Activated naive CD4-positive, alpha-beta T cell treated with anti-CD3 and anti-CD28 coated beads, Interleukin-2, amount 50 U/mL, for 16 hours (primary cell): Measurements from ENCODE around the gene CTNND2.

Experiments used
- DNase-seq: peaks from one replicate; pipeline ENCODE4 v3.0.0-alpha.2; 2020

Gene CTNND2

GRCh38 chr5:11904265-11904906 is at the start of gene CTNND2:
Gene CTNND2 (minus strand): TSS chr5:11904446. CDS start chr5:11903853, 593 bp downstream.
- no peak for DNase-seq

DNA sequence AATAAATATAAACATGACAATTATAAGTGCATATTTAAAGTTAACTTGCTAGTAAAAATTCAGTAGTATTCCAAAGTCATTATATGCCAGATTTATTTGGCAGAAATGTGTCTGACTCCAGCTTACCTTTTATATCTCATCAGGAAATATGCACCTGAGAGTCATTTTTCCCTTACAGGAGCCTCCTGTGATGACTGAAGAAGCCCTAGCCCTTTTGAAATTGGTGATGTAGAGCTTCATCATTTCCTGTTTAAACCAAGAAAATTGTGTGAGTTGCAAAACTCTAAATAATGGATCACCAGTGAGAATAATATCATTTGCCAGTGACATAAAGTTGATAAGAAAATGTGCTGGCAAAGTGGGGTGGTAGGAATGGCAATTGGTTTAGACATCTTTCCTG is 42.1 kb upstream of the CTNND2 start:
- DNase-seq, result no peak

DNA sequence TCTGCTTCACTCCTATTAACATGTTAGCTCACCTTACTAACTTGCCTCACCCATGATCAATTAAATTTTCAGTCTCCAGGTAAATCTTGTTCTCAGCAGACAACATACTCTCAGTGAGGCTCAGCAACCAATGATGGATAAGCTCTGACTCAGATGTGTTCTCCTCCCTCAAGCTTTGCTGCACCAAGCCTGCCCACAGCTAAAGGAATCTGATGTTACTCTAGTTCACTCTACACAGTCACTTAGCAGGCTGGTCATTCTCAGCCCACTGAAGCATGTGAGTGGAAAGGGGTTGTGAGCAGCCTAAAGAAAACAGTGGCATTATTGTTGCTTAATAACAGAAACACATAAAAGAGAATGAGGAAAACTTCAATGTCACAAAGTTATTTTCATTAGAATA is 37.3 kb upstream of the CTNND2 start:
- DNase-seq, result no peak

DNA sequence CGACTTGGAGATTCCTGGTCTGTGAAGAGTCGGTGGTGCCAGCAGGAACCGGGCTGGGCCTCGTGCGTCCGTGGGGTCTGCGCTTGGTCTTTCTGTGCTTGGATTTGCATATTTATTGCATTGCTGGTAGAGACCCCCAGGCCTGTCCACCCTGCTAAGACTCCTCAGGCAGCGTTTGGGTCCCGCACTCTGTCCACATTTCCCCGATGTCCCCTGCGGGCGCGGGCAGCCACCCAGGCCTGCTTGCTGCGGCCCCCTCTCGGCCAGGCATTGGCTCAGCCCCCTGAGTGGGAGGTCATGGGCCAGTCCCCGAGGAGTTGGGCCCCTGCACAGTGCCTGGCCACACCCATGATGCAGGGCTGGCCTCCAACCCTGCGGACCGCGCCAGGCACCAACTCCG is 27.4 kb upstream of the CTNND2 start:
- DNase-seq, result no peak

DNA sequence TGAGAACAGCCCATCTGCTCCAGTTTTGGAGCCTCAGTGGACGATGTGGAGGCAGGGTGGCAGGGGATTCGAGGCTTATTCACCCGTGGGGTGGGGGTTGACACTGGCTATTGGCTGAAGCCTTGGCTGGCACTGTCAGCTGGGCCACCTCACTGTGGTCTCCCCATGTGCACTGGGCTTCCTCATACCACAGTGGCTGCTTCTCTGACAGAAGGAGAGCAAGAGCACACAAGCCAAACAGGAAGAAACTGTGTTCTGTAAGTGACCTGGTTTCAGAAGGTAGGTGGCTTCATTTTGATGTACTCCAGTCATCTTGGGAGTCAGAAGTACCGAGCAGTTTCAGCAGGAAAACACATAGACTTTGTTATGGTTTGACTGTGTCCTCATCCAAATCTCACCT is 24.7 kb upstream of the CTNND2 start:
- DNase-seq, result no peak

GRCh38 chr5:11925701-11926100 is 21.5 kb upstream of the CTNND2 start:
- no peak for DNase-seq

GRCh38 chr5:11922394-11922793 is 18.1 kb upstream of the CTNND2 start:
- DNase-seq, result no peak

- no peak for DNase-seq
These were observed 14.3 kb upstream of the CTNND2 start for GRCh38 chr5:11918463-11919045.

GRCh38 chr5:11909471-11909870 is 5.2 kb upstream of the CTNND2 start:
- no peak for DNase-seq

DNA sequence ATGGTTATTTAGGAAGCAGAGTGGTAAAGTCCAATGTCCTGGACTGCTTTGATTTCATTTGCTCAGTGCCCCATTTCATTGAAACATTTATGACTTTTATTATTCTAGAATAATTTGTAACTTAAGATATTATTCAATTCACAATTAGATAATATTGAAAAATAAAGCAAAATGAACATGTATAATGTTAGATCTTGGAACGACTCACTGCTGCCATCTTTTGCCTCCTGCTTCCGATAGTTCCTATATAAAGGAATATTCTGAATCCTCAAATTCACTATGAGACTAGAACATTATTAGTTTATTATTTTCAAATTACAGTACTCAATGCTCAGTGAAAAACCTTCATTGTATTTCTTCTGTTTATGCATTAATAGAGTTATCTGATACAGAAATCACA is 2.3 kb upstream of the CTNND2 start:
- no peak for DNase-seq

DNA sequence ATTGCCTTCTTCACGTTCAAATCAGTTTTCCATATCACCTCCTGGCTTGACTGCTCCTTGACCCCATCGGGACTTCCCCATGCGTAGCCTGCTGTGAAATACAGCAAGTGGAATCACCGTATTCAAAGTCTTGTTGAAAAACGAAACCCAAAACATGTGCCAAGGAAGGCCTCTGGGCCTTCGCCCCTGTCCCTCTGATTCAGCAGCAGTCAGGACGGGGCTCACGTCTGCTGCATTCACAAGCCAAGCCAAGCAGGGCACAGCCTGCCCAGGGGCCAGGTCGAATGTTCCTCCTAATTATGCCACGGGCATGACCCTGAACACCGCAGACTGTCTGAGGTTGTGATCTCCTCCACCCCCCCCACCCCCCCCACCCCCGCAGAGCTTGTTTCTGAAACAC is 960 bp upstream of the CTNND2 start:
- no peak for DNase-seq

- no peak for DNase-seq
These were observed 507 bp downstream of the CTNND2 start for GRCh38 chr5:11903614-11904264.

DNA sequence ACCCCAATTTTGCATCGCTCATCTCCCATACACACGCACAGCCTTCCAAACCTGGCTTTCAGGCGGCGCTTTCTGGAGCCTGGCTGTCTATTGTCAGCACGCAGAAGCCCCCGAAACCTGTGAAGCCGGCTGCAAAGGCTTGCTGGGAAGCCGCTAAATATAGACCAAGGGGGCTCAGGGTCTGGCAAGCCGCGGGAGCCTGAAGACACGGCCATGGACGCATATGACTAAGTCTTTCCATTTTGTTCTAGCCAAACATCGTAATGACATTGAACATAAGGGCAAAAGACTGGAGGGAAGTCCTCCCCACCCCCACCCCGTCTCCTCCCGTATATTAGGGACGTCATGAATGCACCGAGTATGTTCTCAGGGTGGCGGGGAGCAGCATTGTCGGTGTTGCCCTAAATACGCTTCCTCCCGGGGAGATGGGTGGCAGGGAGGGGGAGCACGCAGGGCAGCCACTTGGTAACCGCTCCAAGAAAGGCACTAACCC is 1.1 kb downstream of the CTNND2 start:
- DNase-seq, result no peak

- DNase-seq, result no peak
These were observed 2.0 kb downstream of the CTNND2 start for GRCh38 chr5:11902201-11902619.

GRCh38 chr5:11898787-11899186 is 5.5 kb downstream of the CTNND2 start:
- DNase-seq, result no peak

GRCh38 chr5:11897781-11898180 is 6.5 kb downstream of the CTNND2 start:
- DNase-seq, result no peak

DNA sequence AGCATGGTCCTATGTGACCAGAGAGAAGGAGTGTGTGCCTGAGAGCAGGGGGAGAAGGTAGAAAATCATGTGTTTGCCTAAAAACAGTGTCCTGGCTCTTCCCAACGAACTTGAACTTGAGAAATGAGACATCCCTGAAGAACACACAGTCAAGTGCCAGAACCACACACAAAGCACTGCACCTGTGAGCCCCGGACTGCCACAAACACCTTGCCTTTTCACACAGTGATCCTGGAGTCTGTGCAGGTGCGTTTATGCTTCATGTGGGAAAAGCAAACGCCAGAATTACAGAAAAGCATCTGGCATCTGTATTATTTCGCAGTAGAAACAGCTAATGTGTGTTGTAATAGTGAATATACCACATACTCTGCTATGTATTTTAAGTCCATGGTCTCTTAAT is 9.3 kb downstream of the CTNND2 start:
- no peak for DNase-seq

- DNase-seq, result no peak
These were observed 11.4 kb downstream of the CTNND2 start for GRCh38 chr5:11892832-11893231.

DNA sequence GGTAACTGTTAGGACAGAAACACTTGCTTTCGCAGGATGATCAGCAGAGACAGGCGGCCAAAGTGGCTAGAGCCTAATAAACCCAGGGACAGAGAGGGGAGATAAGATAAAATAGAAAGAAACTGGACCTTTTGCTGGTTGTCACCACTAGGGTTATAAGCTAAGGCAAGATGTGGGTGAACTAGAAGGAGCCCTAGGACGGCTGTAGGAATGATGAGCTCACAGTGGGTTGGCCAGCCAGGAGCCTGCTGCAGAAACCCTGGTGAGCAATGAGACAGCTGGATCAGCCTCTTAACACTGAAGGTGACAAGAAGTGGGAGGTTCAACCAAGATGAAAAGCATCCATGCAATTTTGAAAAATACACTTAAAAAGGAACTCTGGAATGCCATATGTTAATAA is 13.5 kb downstream of the CTNND2 start:
- no peak for DNase-seq

GRCh38 chr5:11888221-11888620 is 16.0 kb downstream of the CTNND2 start:
- DNase-seq, result no peak

DNA sequence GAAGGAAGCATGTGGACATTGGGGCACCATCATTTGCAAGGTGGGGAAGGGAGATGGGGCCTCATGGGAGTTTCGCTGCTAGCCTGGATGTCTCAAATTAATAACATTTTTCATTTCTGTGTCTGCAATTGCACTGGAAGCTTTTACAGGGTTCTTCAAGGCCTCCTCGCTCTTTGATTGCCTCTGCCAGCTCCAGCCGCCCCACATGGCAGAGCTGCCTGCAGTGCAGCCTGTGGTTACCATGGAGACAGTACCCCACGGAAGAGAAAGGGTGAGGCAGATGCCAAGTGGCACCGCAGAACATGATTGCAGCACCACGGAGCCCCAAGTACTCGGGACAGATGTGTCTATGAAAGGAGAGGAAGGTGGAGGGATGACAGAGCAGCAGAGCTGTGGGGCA is 25.4 kb downstream of the CTNND2 start:
- DNase-seq, result no peak

DNA sequence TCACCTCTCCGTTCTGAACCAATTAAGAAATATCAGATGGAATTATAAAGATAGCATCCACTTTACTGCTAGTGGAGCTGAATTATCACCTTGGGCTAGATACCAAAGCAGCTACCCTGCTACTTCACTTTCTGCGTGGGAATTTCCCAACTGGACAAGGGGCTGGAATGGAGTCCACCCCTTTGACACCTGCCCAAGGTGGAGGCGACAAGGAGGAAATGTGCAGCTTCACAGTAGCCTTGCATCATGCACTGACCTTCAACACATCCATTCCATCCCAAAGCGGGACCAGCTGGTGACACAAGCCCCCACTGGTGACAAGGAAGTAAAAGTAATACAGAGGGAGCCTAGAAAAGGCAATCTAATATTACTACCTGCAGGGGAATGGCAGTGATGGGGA is 30.7 kb downstream of the CTNND2 start:
- DNase-seq, result no peak

GRCh38 chr5:11869203-11869602 is 35.0 kb downstream of the CTNND2 start:
- no peak for DNase-seq

- DNase-seq, result no peak
These were observed 40.3 kb downstream of the CTNND2 start for GRCh38 chr5:11863911-11864310.
